Amniotic epithelial cell (primary cell): ENCODE measurements around the gene BACE1-AS.
"Not testable (repeated sequence)": the region's sequence is repeated elsewhere in the genome, so short reads cannot be mapped to it uniquely, and the experiment has no call there.

Experiments
- DNase-seq: peaks from one replicate; pipeline ENCODE4 v3.0.0-alpha.2; 2010; ENCODE audit warnings: low read depth

The BACE1-AS gene

GRCh38 chr11:117290809-117291396, at the start of gene BACE1-AS:
BACE1-AS (plus strand) TSS chr11:117291346.
- no peak for DNase-seq

- DNase-seq = no peak
Measured at GRCh38 chr11:117248341-117248740, 42.8 kb upstream of the BACE1-AS start.

- DNase-seq = no peak
Measured at GRCh38 chr11:117249571-117249970, 41.6 kb upstream of the BACE1-AS start.

GRCh38 chr11:117251506-117251905, 39.6 kb upstream of the BACE1-AS start:
- DNase-seq = no peak

GRCh38 chr11:117255966-117256365, 35.2 kb upstream of the BACE1-AS start:
- no peak for DNase-seq

GRCh38 chr11:117256573-117256972, 34.6 kb upstream of the BACE1-AS start:
- DNase-seq = peak; percentile 51

- DNase-seq = no peak
Measured at GRCh38 chr11:117258576-117258975, 32.6 kb upstream of the BACE1-AS start.

- DNase-seq = peak; percentile 82
Measured at GRCh38 chr11:117259417-117259816, 31.7 kb upstream of the BACE1-AS start.

GRCh38 chr11:117264624-117265323, 26.4 kb upstream of the BACE1-AS start:
- DNase-seq = not testable (repeated sequence)

GRCh38 chr11:117265745-117266144, 25.4 kb upstream of the BACE1-AS start:
- no peak for DNase-seq

GRCh38 chr11:117269856-117270255, 21.3 kb upstream of the BACE1-AS start:
- DNase-seq = peak; percentile 72

- DNase-seq = no peak
Measured at GRCh38 chr11:117271208-117271607, 19.9 kb upstream of the BACE1-AS start.

- DNase-seq = peak; percentile 48
Measured at GRCh38 chr11:117272175-117272574, 19.0 kb upstream of the BACE1-AS start.

- DNase-seq = peak; percentile 89
Measured at GRCh38 chr11:117273550-117274289, 17.4 kb upstream of the BACE1-AS start.

GRCh38 chr11:117278347-117278746, 12.8 kb upstream of the BACE1-AS start:
- DNase-seq = peak; percentile 58

GRCh38 chr11:117279711-117280376, 11.3 kb upstream of the BACE1-AS start:
- DNase-seq = peak; percentile 97

- DNase-seq = peak; percentile 100
Measured at GRCh38 chr11:117281159-117281558, 10.0 kb upstream of the BACE1-AS start.

GRCh38 chr11:117281869-117282268, 9.3 kb upstream of the BACE1-AS start:
- no peak for DNase-seq

GRCh38 chr11:117282956-117283355, 8.2 kb upstream of the BACE1-AS start:
- DNase-seq = no peak

GRCh38 chr11:117284053-117284452, 7.1 kb upstream of the BACE1-AS start:
- DNase-seq = no peak

GRCh38 chr11:117286588-117286987, 4.6 kb upstream of the BACE1-AS start:
- no peak for DNase-seq

- no peak for DNase-seq
Measured at GRCh38 chr11:117287668-117288067, 3.5 kb upstream of the BACE1-AS start.

- DNase-seq = no peak
Measured at GRCh38 chr11:117289795-117290194, 1.4 kb upstream of the BACE1-AS start.
